ELF-1 (cell line): ENCODE data around the gene MGMT.

Source experiments
- DNase-seq: peaks from one replicate; pipeline ENCODE4 v3.0.0-alpha.2; 2016; ENCODE audit warnings: low read depth, low spot score

MGMT gene

GRCh38 chr10:129589546-129589945 lies 122.5 kb downstream of the MGMT start:
- DNase-seq = no peak

GRCh38 chr10:129593953-129594352 lies 126.9 kb downstream of the MGMT start:
- DNase-seq = peak; percentile 79

GRCh38 chr10:129594811-129595210 lies 127.8 kb downstream of the MGMT start:
- no peak for DNase-seq

GRCh38 chr10:129598413-129598812 lies 131.4 kb downstream of the MGMT start:
- DNase-seq = no peak

- DNase-seq = no peak
Measured at GRCh38 chr10:129599160-129599559, 132.1 kb downstream of the MGMT start.

GRCh38 chr10:129601737-129602136 lies 134.7 kb downstream of the MGMT start:
- no peak for DNase-seq

- no peak for DNase-seq
Measured at GRCh38 chr10:129602938-129603535, 136.0 kb downstream of the MGMT start.

- DNase-seq = no peak
Measured at GRCh38 chr10:129604333-129605032, 137.4 kb downstream of the MGMT start.

- DNase-seq = no peak
Measured at GRCh38 chr10:129605266-129605985, 138.4 kb downstream of the MGMT start.

- DNase-seq = no peak
Measured at GRCh38 chr10:129605986-129606518, 139.0 kb downstream of the MGMT start.

GRCh38 chr10:129607607-129608109 lies 140.6 kb downstream of the MGMT start:
- no peak for DNase-seq

- DNase-seq = no peak
Measured at GRCh38 chr10:129608653-129609052, 141.6 kb downstream of the MGMT start.

- DNase-seq = no peak
Measured at GRCh38 chr10:129609551-129609950, 142.5 kb downstream of the MGMT start.

GRCh38 chr10:129612481-129613109 lies 145.6 kb downstream of the MGMT start:
- no peak for DNase-seq

GRCh38 chr10:129613377-129613980 lies 146.4 kb downstream of the MGMT start:
- no peak for DNase-seq

GRCh38 chr10:129614341-129614740 lies 147.3 kb downstream of the MGMT start:
- DNase-seq = no peak

- no peak for DNase-seq
Measured at GRCh38 chr10:129615381-129615780, 148.3 kb downstream of the MGMT start.

GRCh38 chr10:129615921-129616525 lies 149.0 kb downstream of the MGMT start:
- no peak for DNase-seq

- no peak for DNase-seq
Measured at GRCh38 chr10:129617768-129618167, 150.7 kb downstream of the MGMT start.

- DNase-seq = no peak
Measured at GRCh38 chr10:129621062-129621461, 154.0 kb downstream of the MGMT start.

- DNase-seq = no peak
Measured at GRCh38 chr10:129621693-129622092, 154.7 kb downstream of the MGMT start.
